Limb (tissue), 2 donors: ENCODE data around the gene AGPAT4.
A peak's percentile ranks its signal among the peaks of the same experiment; 100 is the strongest.
"Not testable (repeated sequence)": the region's sequence is repeated elsewhere in the genome, so short reads cannot be mapped to it uniquely, and the experiment has no call there.

Experiments used
- DNase-seq, 2 donors: peaks; one replicate each; pipeline ENCODE4 v3.0.0-alpha.2; 2016; ENCODE audit errors: extremely low spot score in 2 of 2

The AGPAT4 gene

GRCh38 chr6:161139766-161140553, 133.9 kb downstream of the AGPAT4 start:
- DNase-seq = peak; percentile 31 to 50

GRCh38 chr6:161139304-161139765, 134.5 kb downstream of the AGPAT4 start:
- no peak for DNase-seq

GRCh38 chr6:161138543-161139303, 135.1 kb downstream of the AGPAT4 start:
- DNase-seq = peak in 1 of 2 donors; percentile 26

GRCh38 chr6:161137839-161138542, 135.9 kb downstream of the AGPAT4 start:
- DNase-seq = peak in 1 of 2 donors; percentile 17

- DNase-seq = no peak
Observed at GRCh38 chr6:161137320-161137719, 136.5 kb downstream of the AGPAT4 start.

GRCh38 chr6:161136655-161137054, 137.2 kb downstream of the AGPAT4 start:
- DNase-seq = peak in 1 of 2 donors; percentile 14

- DNase-seq = peak in 1 of 2 donors; percentile 27
Observed at GRCh38 chr6:161135695-161136591, 137.9 kb downstream of the AGPAT4 start.

- peak in 1 of 2 donors; percentile 24 for DNase-seq
Observed at GRCh38 chr6:161134550-161135298, 139.1 kb downstream of the AGPAT4 start.

GRCh38 chr6:161133963-161134362, 139.9 kb downstream of the AGPAT4 start:
- peak in 1 of 2 donors; percentile 14 for DNase-seq

- DNase-seq = peak in 1 of 2 donors; percentile 16
Observed at GRCh38 chr6:161132384-161132783, 141.5 kb downstream of the AGPAT4 start.

GRCh38 chr6:161130967-161131766, 142.7 kb downstream of the AGPAT4 start:
- no peak for DNase-seq

GRCh38 chr6:161130541-161130940, 143.3 kb downstream of the AGPAT4 start:
- DNase-seq = peak in 1 of 2 donors; percentile 17

- no peak for DNase-seq
Observed at GRCh38 chr6:161128680-161129196, 145.1 kb downstream of the AGPAT4 start.

GRCh38 chr6:161128230-161128629, 145.6 kb downstream of the AGPAT4 start:
- DNase-seq = no peak

- DNase-seq = no peak
Observed at GRCh38 chr6:161127071-161127740, 146.7 kb downstream of the AGPAT4 start.

- no peak for DNase-seq
Observed at GRCh38 chr6:161125591-161125990, 148.3 kb downstream of the AGPAT4 start.

- not testable (repeated sequence) for DNase-seq
Observed at GRCh38 chr6:161123319-161123718, 150.5 kb downstream of the AGPAT4 start.

GRCh38 chr6:161117942-161118341, 155.9 kb downstream of the AGPAT4 start:
- no peak for DNase-seq
